GM19468 (cell line): Measurements from ENCODE around the gene UBE2F.
A peak's percentile ranks its signal among the peaks of the same experiment; 100 is the strongest.
"Not testable (repeated sequence)": the region's sequence is repeated elsewhere in the genome, so short reads cannot be mapped to it uniquely, and the experiment has no call there.

Experiments
- ATAC-seq: cut with Tn5 transposase; IDR thresholded peaks from one replicate; pipeline ENCODE4 v1.9.1; 2021; ENCODE audit warnings: mild to moderate bottlenecking, moderate library complexity, moderate number of reproducible peaks; ENCODE audit not compliant: unreplicated experiment; ENCODE audit errors: extremely low read depth

The UBE2F gene

GRCh38 chr2:238039985-238040384 is 73.2 kb downstream of the UBE2F start:
- no peak for ATAC-seq

- ATAC-seq, result no peak
These were observed 74.1 kb downstream of the UBE2F start for GRCh38 chr2:238040918-238041317.

- no peak for ATAC-seq
These were observed 75.3 kb downstream of the UBE2F start for GRCh38 chr2:238042090-238042489.

GRCh38 chr2:238042849-238043584 is 76.2 kb downstream of the UBE2F start:
- ATAC-seq, result no peak

GRCh38 chr2:238043851-238044250 is 77.0 kb downstream of the UBE2F start:
- no peak for ATAC-seq

- no peak for ATAC-seq
These were observed 78.8 kb downstream of the UBE2F start for GRCh38 chr2:238045575-238045974.

- no peak for ATAC-seq
These were observed 80.0 kb downstream of the UBE2F start for GRCh38 chr2:238046725-238047270.

GRCh38 chr2:238053191-238053776 is 86.5 kb downstream of the UBE2F start:
- ATAC-seq, result no peak

- ATAC-seq, result no peak
These were observed 89.0 kb downstream of the UBE2F start for GRCh38 chr2:238055841-238056240.

- ATAC-seq, result not testable (repeated sequence)
These were observed 91.1 kb downstream of the UBE2F start for GRCh38 chr2:238057696-238058575.

- ATAC-seq, result no peak
These were observed 92.7 kb downstream of the UBE2F start for GRCh38 chr2:238059505-238059904.

GRCh38 chr2:238060096-238060541 is 93.3 kb downstream of the UBE2F start:
- no peak for ATAC-seq

GRCh38 chr2:238060542-238061314 is 93.9 kb downstream of the UBE2F start, which contains the start of gene SCLY:
TSS of gene SCLY (plus strand) at chr2:238061001. CDS start at chr2:238061055, 54 bp downstream.
- peak; percentile 95 for ATAC-seq

- no peak for ATAC-seq
These were observed 94.7 kb downstream of the UBE2F start for GRCh38 chr2:238061315-238062202.

- ATAC-seq, result no peak
These were observed 96.8 kb downstream of the UBE2F start for GRCh38 chr2:238063414-238064189.

GRCh38 chr2:238064376-238064775 is 97.6 kb downstream of the UBE2F start:
- no peak for ATAC-seq

- no peak for ATAC-seq
These were observed 98.4 kb downstream of the UBE2F start for GRCh38 chr2:238065071-238065846.
